Measurements from ENCODE around the gene MAGEE1.

Gene MAGEE1

GRCh38 chrX:76427560-76428242 is at the start of gene MAGEE1:
TSS of gene MAGEE1 (plus strand) at chrX:76427710. CDS start at chrX:76427931, 221 bp downstream.
- in situ Hi-C loops (cut with MboI; ENCODE audit: low sequenced_read_pairs), result no loop called here

GRCh38 chrX:76398970-76399369 is 28.5 kb upstream of the MAGEE1 start:
- in situ Hi-C loops (cut with MboI; ENCODE audit: low sequenced_read_pairs), result no loop called here

- in situ Hi-C loops (cut with MboI; ENCODE audit: low sequenced_read_pairs), result no loop called here
Measured at GRCh38 chrX:76407795-76408194, 19.7 kb upstream of the MAGEE1 start.

GRCh38 chrX:76420237-76420636 is 7.3 kb upstream of the MAGEE1 start:
- in situ Hi-C loops (cut with MboI; ENCODE audit: low sequenced_read_pairs), result no loop called here

GRCh38 chrX:76428243-76429130 is 977 bp downstream of the MAGEE1 start:
- in situ Hi-C loops (cut with MboI; ENCODE audit: low sequenced_read_pairs), result no loop called here

DNA sequence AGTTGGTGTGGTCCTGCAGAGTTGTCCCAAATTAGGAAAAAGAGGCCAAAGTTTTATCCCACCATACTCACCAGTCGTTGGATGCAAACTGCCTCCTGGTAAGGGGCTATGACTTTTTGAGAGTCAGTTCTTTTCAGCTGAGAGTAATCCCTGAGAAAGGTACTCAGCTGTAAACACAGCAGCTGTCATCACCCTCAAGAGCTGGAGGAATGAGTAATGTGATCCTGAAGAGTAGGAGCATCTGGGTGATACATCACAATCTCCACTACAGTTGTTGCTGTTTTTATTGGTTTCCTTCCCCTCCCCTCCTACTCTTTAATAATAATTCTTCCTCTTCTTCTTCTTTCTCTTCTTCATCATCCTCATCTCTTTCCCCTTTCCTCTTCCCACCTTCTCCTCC is 5.7 kb downstream of the MAGEE1 start:
- in situ Hi-C loops (cut with MboI; ENCODE audit: low sequenced_read_pairs), result no loop called here

GRCh38 chrX:76434103-76434741 is 6.7 kb downstream of the MAGEE1 start:
- in situ Hi-C loops (cut with MboI; ENCODE audit: low sequenced_read_pairs), result no loop called here

DNA sequence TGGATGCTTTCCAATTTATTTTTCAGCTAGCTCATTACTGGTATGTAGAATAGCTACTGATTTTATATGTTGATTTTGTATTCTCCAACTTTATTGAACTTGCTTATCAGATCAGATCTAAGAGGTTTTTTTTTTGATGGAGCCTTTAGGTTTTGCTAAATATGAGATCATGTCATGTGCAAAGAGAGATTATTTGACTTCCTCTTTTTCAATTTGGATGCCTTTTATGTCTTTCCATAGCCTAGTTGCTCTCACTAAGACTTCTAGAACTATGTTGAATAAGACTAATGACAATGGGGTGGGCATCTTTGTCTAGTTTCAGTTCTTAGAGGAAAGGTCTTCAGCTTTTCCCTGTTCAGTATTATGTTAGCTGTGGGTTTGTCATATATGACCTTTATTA is 11.7 kb downstream of the MAGEE1 start:
- in situ Hi-C loops (cut with MboI; ENCODE audit: low sequenced_read_pairs), result no loop called here

DNA sequence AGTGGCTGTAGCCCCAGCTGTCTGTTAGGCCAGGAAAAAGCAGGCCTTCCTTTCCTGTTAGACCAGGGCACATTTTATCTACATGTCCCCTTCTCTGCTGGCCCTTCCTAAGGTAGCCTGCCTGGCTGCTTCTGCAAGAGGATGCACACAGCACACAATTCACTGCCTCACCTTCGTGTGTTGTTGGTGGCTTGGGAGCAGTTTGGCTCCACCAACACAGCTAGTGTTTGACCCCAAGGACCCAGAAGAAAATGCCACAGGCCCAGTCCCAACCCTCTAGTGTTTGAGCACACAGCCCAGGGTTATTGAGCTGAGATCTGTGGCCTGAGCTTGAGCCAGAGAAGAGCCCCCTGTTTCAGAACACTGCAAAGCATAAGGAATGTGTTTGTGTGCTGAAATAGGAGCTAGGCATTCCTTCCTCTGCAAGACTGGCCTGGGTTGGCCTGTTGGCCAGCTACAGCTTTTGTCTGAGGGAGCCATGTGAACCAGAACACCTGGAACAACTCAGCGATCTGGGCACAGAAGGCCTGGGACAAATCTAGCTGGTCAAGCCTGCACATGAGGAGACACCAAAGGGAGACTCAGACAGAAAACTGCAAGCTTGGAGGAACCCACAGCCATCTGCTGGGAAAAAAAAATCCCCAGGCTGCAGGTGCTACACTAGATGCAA is 26.4 kb downstream of the MAGEE1 start:
- in situ Hi-C loops (cut with MboI; ENCODE audit: low sequenced_read_pairs), result no loop called here

GRCh38 chrX:76454456-76454927 is 27.0 kb downstream of the MAGEE1 start:
- in situ Hi-C loops (cut with MboI; ENCODE audit: low sequenced_read_pairs), result no loop called here

- in situ Hi-C loops (cut with MboI; ENCODE audit: low sequenced_read_pairs), result no loop called here
Measured at GRCh38 chrX:76477353-76477752, 49.8 kb downstream of the MAGEE1 start.

Data from HL-60/S4 treated with phorbol 12-myristate 13-acetate at 8.2 ng/mL for 4 days and 3 days (cell line).